Measurements from ENCODE around the gene RPL7A.

Gene RPL7A

DNA sequence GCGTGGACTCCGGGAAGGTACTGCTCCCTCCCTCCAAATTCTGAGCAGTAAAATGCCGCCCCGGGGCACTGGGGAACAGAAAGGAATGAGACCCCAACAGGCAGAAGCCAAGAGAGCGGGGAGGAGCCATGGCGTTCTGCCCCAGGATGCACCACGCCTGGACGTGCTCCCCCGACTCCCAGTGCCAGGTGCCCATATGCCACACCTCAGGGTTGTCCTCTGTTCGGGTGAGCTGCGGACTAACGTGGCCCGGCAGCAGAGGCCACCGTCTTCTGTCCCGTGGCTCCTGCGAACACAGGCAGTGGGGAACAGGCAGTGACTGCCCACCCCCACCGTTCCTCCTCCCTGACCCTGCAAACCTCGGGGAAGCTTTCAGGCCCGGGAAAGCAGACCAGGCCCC, 16.8 kb upstream of the RPL7A start:
- Histone ChIP-seq H3K27me3 (ENCODE audit: insufficient read depth, poor library complexity, severe bottlenecking) (no peaks in the 10 kb centered on the region), H3K4me3 (replicated peaks; ENCODE audit: insufficient read depth, low read length) (no peak overlapping the region), H3K27ac (replicated peaks) (no peak overlapping the region)
- no peak for DNase-seq (ENCODE audit: low read depth in 1 of 2, low spot score in 1 of 2)
- no peak for TF ChIP-seq POLR2AphosphoS5 (IDR thresholded peaks at IDR 0.05; ENCODE audit: low read depth)
- TF ChIP-seq GABPA (IDR thresholded peaks at IDR 0.05; ENCODE audit: low read depth): no peak
- TF ChIP-seq, protein P1, sequence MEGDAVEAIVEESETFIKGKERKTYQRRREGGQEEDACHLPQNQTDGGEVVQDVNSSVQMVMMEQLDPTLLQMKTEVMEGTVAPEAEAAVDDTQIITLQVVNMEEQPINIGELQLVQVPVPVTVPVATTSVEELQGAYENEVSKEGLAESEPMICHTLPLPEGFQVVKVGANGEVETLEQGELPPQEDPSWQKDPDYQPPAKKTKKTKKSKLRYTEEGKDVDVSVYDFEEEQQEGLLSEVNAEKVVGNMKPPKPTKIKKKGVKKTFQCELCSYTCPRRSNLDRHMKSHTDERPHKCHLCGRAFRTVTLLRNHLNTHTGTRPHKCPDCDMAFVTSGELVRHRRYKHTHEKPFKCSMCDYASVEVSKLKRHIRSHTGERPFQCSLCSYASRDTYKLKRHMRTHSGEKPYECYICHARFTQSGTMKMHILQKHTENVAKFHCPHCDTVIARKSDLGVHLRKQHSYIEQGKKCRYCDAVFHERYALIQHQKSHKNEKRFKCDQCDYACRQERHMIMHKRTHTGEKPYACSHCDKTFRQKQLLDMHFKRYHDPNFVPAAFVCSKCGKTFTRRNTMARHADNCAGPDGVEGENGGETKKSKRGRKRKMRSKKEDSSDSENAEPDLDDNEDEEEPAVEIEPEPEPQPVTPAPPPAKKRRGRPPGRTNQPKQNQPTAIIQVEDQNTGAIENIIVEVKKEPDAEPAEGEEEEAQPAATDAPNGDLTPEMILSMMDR (IDR thresholded peaks at IDR 0.05; ENCODE audit: insufficient read depth, low read length): no peak
- no peak for TF ChIP-seq SPI1 (IDR thresholded peaks at IDR 0.05; ENCODE audit: borderline replicate concordance, low read depth)
- no peak for TF ChIP-seq REST (IDR thresholded peaks at IDR 0.05; ENCODE audit: insufficient replicate concordance, low read depth)

GRCh38 chr9:133331641-133332380, 16.2 kb upstream of the RPL7A start:
- no peak for DNase-seq (ENCODE audit: low read depth in 1 of 2, low spot score in 1 of 2)
- no peak for TF ChIP-seq SPI1 (IDR thresholded peaks at IDR 0.05; ENCODE audit: borderline replicate concordance, low read depth)
- no peak for TF ChIP-seq GABPA (IDR thresholded peaks at IDR 0.05; ENCODE audit: low read depth)
- no peak for TF ChIP-seq REST (IDR thresholded peaks at IDR 0.05; ENCODE audit: insufficient replicate concordance, low read depth)
- TF ChIP-seq, protein P1 (IDR thresholded peaks at IDR 0.05; ENCODE audit: insufficient read depth, low read length): no peak
- TF ChIP-seq POLR2AphosphoS5 (IDR thresholded peaks at IDR 0.05; ENCODE audit: low read depth): no peak
- Histone ChIP-seq H3K4me3 (replicated peaks; ENCODE audit: insufficient read depth, low read length) (no peak overlapping the region), H3K27me3 (ENCODE audit: insufficient read depth, poor library complexity, severe bottlenecking) (no peaks in the 10 kb centered on the region), H3K27ac (replicated peaks) (no peak overlapping the region)

DNA sequence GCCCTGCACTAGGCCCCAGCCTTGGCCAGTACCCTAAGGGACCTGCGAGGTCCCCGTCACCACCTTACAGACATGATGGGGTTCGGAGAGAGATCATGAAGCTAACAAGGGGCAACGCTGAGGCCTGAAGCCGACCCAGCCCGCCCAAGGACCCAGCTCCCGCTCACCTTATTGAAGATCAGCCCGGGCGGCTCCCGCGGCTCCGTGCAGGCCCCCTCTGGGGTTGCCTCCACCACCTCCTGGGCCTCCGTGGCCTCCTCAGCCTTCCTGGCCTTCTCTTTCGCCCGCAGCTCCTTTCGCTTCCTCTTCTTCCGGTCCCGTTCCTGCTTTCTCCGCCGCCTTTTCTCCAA, 15.7 kb upstream of the RPL7A start:
- no peak overlapping the region for H3K4me3 ChIP-seq (replicated peaks; ENCODE audit: insufficient read depth, low read length)

More for the DNA sequence above, 15.7 kb upstream of the RPL7A start:
- TF ChIP-seq, protein P1 (IDR thresholded peaks at IDR 0.05; ENCODE audit: insufficient read depth, low read length): no peak
- no peak for TF ChIP-seq POLR2AphosphoS5 (IDR thresholded peaks at IDR 0.05; ENCODE audit: low read depth)
- TF ChIP-seq GABPA (IDR thresholded peaks at IDR 0.05; ENCODE audit: low read depth): no peak
- TF ChIP-seq REST (IDR thresholded peaks at IDR 0.05; ENCODE audit: insufficient replicate concordance, low read depth): no peak
- TF ChIP-seq SPI1 (IDR thresholded peaks at IDR 0.05; ENCODE audit: borderline replicate concordance, low read depth): no peak
- no peak for DNase-seq (ENCODE audit: low read depth in 1 of 2, low spot score in 1 of 2)
- H3K27me3 ChIP-seq (ENCODE audit: insufficient read depth, poor library complexity, severe bottlenecking): no peaks in the 10 kb centered on the region
- H3K27ac ChIP-seq (replicated peaks): no peak overlapping the region
